Stimulated activated naive B cell treated with anti-CD40 and anti-IgM and Interleukin-4, amounts not matched to agents 10 μg/mL and 1 μg/mL and 100 μg/mL, for 72 hours (primary cell): Measurements from ENCODE around the gene BPIFB2.

Experiments
- ATAC-seq, 2 donors: fragments of 150-1000 bp; cut with Tn5 transposase; replicated peaks; 2 replicates each; pipeline ENCODE4 v1.10.0; 2021; ENCODE audit warnings: moderate library complexity in 1 of 2
- DNase-seq: peaks from one replicate; pipeline ENCODE4 v3.0.0; 2021
- H3K27ac Mint-ChIP-seq: one replicate; pipeline ENCODE4 v1.8.0; 2022; ENCODE audit warnings: mild to moderate bottlenecking, mixed read lengths
- H3K27me3 Mint-ChIP-seq, 2 donors: one replicate each; pipeline ENCODE4 v1.8.0; 2022; ENCODE audit warnings: mixed read lengths in 2 of 2
- H3K36me3 Mint-ChIP-seq, 2 donors: one replicate each; pipeline ENCODE4 v1.8.0; 2022; ENCODE audit warnings: mixed read lengths in 2 of 2, mild to moderate bottlenecking in 1 of 2
- H3K4me1 Mint-ChIP-seq, 2 donors: one replicate each; pipeline ENCODE4 v1.8.0; 2022; ENCODE audit warnings: mixed read lengths in 2 of 2, mild to moderate bottlenecking in 1 of 2
- H3K4me3 Mint-ChIP-seq, 2 donors: one replicate each; pipeline ENCODE4 v1.8.0; 2022; ENCODE audit warnings: mild to moderate bottlenecking in 2 of 2, mixed read lengths in 2 of 2, moderate library complexity in 1 of 2
- H3K9me3 Mint-ChIP-seq, 2 donors: one replicate each; pipeline ENCODE4 v1.8.0; 2022; ENCODE audit warnings: mixed read lengths in 2 of 2, mild to moderate bottlenecking in 1 of 2

The BPIFB2 gene

GRCh38 chr20:32975698-32976674, 31.5 kb upstream of the BPIFB2 start:
- H3K27ac Mint-ChIP-seq: no peak overlapping the region
- H3K27me3 Mint-ChIP-seq: no peaks in the 10 kb centered on the region
- DNase-seq (no peak), ATAC-seq (no peak)
- H3K36me3 Mint-ChIP-seq: peaks cover 3 to 5% of the 10 kb centered on the region in 2 donors
- H3K4me3 Mint-ChIP-seq: no peak overlapping the region
- peaks cover 0 to 5% of the 10 kb centered on the region in 2 donors for H3K9me3 Mint-ChIP-seq
- H3K4me1 Mint-ChIP-seq: peaks cover 17 to 18% of the 10 kb centered on the region in 2 donors

GRCh38 chr20:32976746-32977145, 30.8 kb upstream of the BPIFB2 start:
- peaks cover 3 to 5% of the 10 kb centered on the region in 2 donors for H3K36me3 Mint-ChIP-seq
- no peak overlapping the region for H3K27ac Mint-ChIP-seq
- H3K4me3 Mint-ChIP-seq: no peak overlapping the region
- ATAC-seq (no peak), DNase-seq (no peak)
- H3K4me1 Mint-ChIP-seq: peaks cover 16 to 18% of the 10 kb centered on the region in 2 donors
- H3K9me3 Mint-ChIP-seq: peaks cover 0 to 5% of the 10 kb centered on the region in 2 donors
- H3K27me3 Mint-ChIP-seq: no peaks in the 10 kb centered on the region

GRCh38 chr20:32977281-32978008, 30.1 kb upstream of the BPIFB2 start:
- Mint-ChIP-seq H3K36me3 (peaks cover 3 to 5% of the 10 kb centered on the region in 2 donors), H3K4me3 (no peak overlapping the region), H3K4me1 (peaks cover 15 to 18% of the 10 kb centered on the region in 2 donors), H3K9me3 (peaks cover 0 to 5% of the 10 kb centered on the region in 2 donors), H3K27ac (peak overlapping the region; percentile 9), H3K27me3 (no peaks in the 10 kb centered on the region)
- no peak for DNase-seq
- ATAC-seq: no peak

GRCh38 chr20:32978009-32978335, 29.5 kb upstream of the BPIFB2 start:
- H3K4me1 Mint-ChIP-seq: peaks cover 9 to 18% of the 10 kb centered on the region in 2 donors
- no peak for ATAC-seq
- H3K9me3 Mint-ChIP-seq: peaks cover 0 to 5% of the 10 kb centered on the region in 2 donors
- peaks cover 2 to 5% of the 10 kb centered on the region in 2 donors for H3K36me3 Mint-ChIP-seq
- H3K4me3 Mint-ChIP-seq: no peak overlapping the region
- no peaks in the 10 kb centered on the region for H3K27me3 Mint-ChIP-seq
- no peak overlapping the region for H3K27ac Mint-ChIP-seq
- DNase-seq: no peak

GRCh38 chr20:32979201-32979998, 28.1 kb upstream of the BPIFB2 start:
- H3K36me3 Mint-ChIP-seq: peaks cover 0 to 5% of the 10 kb centered on the region in 2 donors
- peaks cover 7 to 13% of the 10 kb centered on the region in 2 donors for H3K4me1 Mint-ChIP-seq
- H3K27ac Mint-ChIP-seq: no peak overlapping the region
- no peak overlapping the region for H3K4me3 Mint-ChIP-seq
- ATAC-seq (no peak), DNase-seq (no peak)
- peaks cover 0 to 5% of the 10 kb centered on the region in 2 donors for H3K9me3 Mint-ChIP-seq
- H3K27me3 Mint-ChIP-seq: no peaks in the 10 kb centered on the region

GRCh38 chr20:32980131-32980941, 27.2 kb upstream of the BPIFB2 start:
- H3K4me1 Mint-ChIP-seq: peaks cover 1 to 3% of the 10 kb centered on the region in 2 donors
- H3K36me3 Mint-ChIP-seq: peaks cover 0 to 5% of the 10 kb centered on the region in 2 donors
- H3K27ac Mint-ChIP-seq: no peak overlapping the region
- ATAC-seq: no peak
- no peaks in the 10 kb centered on the region for H3K27me3 Mint-ChIP-seq
- no peak for DNase-seq
- no peak overlapping the region for H3K4me3 Mint-ChIP-seq
- H3K9me3 Mint-ChIP-seq: peaks cover 0 to 5% of the 10 kb centered on the region in 2 donors

GRCh38 chr20:32980990-32981389, 26.5 kb upstream of the BPIFB2 start:
- H3K27me3 Mint-ChIP-seq: no peaks in the 10 kb centered on the region
- no peak for DNase-seq
- H3K4me1 Mint-ChIP-seq: peaks cover 0 to 1% of the 10 kb centered on the region in 2 donors
- peaks cover 0 to 5% of the 10 kb centered on the region in 2 donors for H3K9me3 Mint-ChIP-seq
- H3K4me3 Mint-ChIP-seq: no peak overlapping the region
- peaks cover 0 to 5% of the 10 kb centered on the region in 2 donors for H3K36me3 Mint-ChIP-seq
- ATAC-seq: no peak
- H3K27ac Mint-ChIP-seq: no peak overlapping the region

- ATAC-seq (no peak), DNase-seq (no peak)
- Mint-ChIP-seq H3K4me1 (no peaks in the 10 kb centered on the region), H3K4me3 (no peak overlapping the region), H3K27ac (no peak overlapping the region), H3K9me3 (no peaks in the 10 kb centered on the region), H3K36me3 (no peaks in the 10 kb centered on the region), H3K27me3 (no peaks in the 10 kb centered on the region)
Observed at GRCh38 chr20:32982617-32983458, 24.7 kb upstream of the BPIFB2 start.

GRCh38 chr20:32983459-32984112, 23.9 kb upstream of the BPIFB2 start:
- Mint-ChIP-seq H3K4me1 (no peaks in the 10 kb centered on the region), H3K9me3 (no peaks in the 10 kb centered on the region), H3K27me3 (no peaks in the 10 kb centered on the region), H3K27ac (no peak overlapping the region), H3K36me3 (no peaks in the 10 kb centered on the region), H3K4me3 (no peak overlapping the region)
- ATAC-seq: no peak
- DNase-seq: no peak

GRCh38 chr20:32984196-32984595, 23.3 kb upstream of the BPIFB2 start:
- Mint-ChIP-seq H3K27ac (no peak overlapping the region), H3K9me3 (no peaks in the 10 kb centered on the region), H3K4me1 (no peaks in the 10 kb centered on the region), H3K36me3 (no peaks in the 10 kb centered on the region), H3K27me3 (no peaks in the 10 kb centered on the region), H3K4me3 (no peak overlapping the region)
- DNase-seq: no peak
- ATAC-seq: no peak

GRCh38 chr20:32984631-32985354, 22.7 kb upstream of the BPIFB2 start:
- H3K27ac Mint-ChIP-seq: no peak overlapping the region

GRCh38 chr20:32985596-32985995, 21.9 kb upstream of the BPIFB2 start:
- Mint-ChIP-seq H3K4me1 (peaks cover 0 to 4% of the 10 kb centered on the region in 2 donors), H3K4me3 (no peak overlapping the region), H3K36me3 (no peaks in the 10 kb centered on the region), H3K27me3 (no peaks in the 10 kb centered on the region), H3K9me3 (no peaks in the 10 kb centered on the region), H3K27ac (no peak overlapping the region)
- ATAC-seq (no peak), DNase-seq (no peak)

More at GRCh38 chr20:32984631-32985354, 22.7 kb upstream of the BPIFB2 start:
- Mint-ChIP-seq H3K36me3 (no peaks in the 10 kb centered on the region), H3K9me3 (no peaks in the 10 kb centered on the region), H3K4me3 (no peak overlapping the region), H3K4me1 (no peaks in the 10 kb centered on the region), H3K27me3 (no peaks in the 10 kb centered on the region)
- no peak for ATAC-seq
- no peak for DNase-seq
